Ishikawa (cell line): Measurements from ENCODE around the gene PXDC1.

ENCODE experiments used
- CEBPB ChIP-seq: IDR thresholded peaks from 2 replicates; pipeline ENCODE4 v1.6.1; 2012
- CREB1 ChIP-seq: IDR thresholded peaks from 2 replicates; pipeline ENCODE4 v1.6.1; 2012; ENCODE audit warnings: low read depth
- EGR1 ChIP-seq: IDR thresholded peaks from 2 replicates; pipeline ENCODE4 v1.6.1; 2012
- EP300 ChIP-seq: IDR thresholded peaks from 2 replicates; pipeline ENCODE4 v1.6.1; 2012; ENCODE audit warnings: borderline replicate concordance
- FOXM1 ChIP-seq: IDR thresholded peaks from 2 replicates; pipeline ENCODE4 v1.6.1; 2012; ENCODE audit warnings: low read depth, borderline replicate concordance
- MAX ChIP-seq: IDR thresholded peaks from 2 replicates; pipeline ENCODE4 v1.6.1; 2012
- NFIC ChIP-seq: IDR thresholded peaks from 2 replicates; pipeline ENCODE4 v1.6.1; 2012
- RAD21 ChIP-seq: IDR thresholded peaks from 2 replicates; pipeline ENCODE4 v1.6.1; 2012; ENCODE audit warnings: low read depth
- REST ChIP-seq: IDR thresholded peaks from 2 replicates; pipeline ENCODE4 v1.6.1; 2012; ENCODE audit warnings: low read depth, mild to moderate bottlenecking
- TAF1 ChIP-seq: IDR thresholded peaks from 2 replicates; pipeline ENCODE4 v1.6.1; 2012; ENCODE audit warnings: low read depth, mild to moderate bottlenecking
- TCF12 ChIP-seq: IDR thresholded peaks from 2 replicates; pipeline ENCODE4 v1.6.1; 2012; ENCODE audit warnings: low read depth
- TEAD4 ChIP-seq: IDR thresholded peaks from 2 replicates; pipeline ENCODE4 v1.6.1; 2012
- USF1 ChIP-seq: IDR thresholded peaks from 2 replicates; pipeline ENCODE4 v1.6.1; 2012
- YY1 ChIP-seq: IDR thresholded peaks from 2 replicates; pipeline ENCODE4 v1.6.1; 2012; ENCODE audit warnings: low read depth
- ZBTB7A ChIP-seq: IDR thresholded peaks from 2 replicates; pipeline ENCODE4 v1.6.1; 2012; ENCODE audit warnings: low read depth

The PXDC1 gene

GRCh38 chr6:3795836-3796718, 44.6 kb upstream of the PXDC1 start:
- no peak for TF ChIP-seq RAD21
- no peak for TF ChIP-seq EP300
- TF ChIP-seq CEBPB: no peak
- no peak for TF ChIP-seq YY1
- TF ChIP-seq ZBTB7A: no peak

GRCh38 chr6:3794092-3794491, 42.6 kb upstream of the PXDC1 start:
- TF ChIP-seq TEAD4: no peak
- no peak for TF ChIP-seq TAF1
- no peak for TF ChIP-seq FOXM1
- no peak for TF ChIP-seq RAD21
- no peak for TF ChIP-seq USF1

- no peak for TF ChIP-seq EGR1
- no peak for TF ChIP-seq EP300
- no peak for TF ChIP-seq ZBTB7A
- no peak for TF ChIP-seq TCF12
- TF ChIP-seq RAD21: no peak
- TF ChIP-seq CEBPB: no peak
- no peak for TF ChIP-seq MAX
- TF ChIP-seq YY1: no peak
- no peak for TF ChIP-seq CREB1
- no peak for TF ChIP-seq USF1
- no peak for TF ChIP-seq FOXM1
- no peak for TF ChIP-seq REST
- no peak for TF ChIP-seq NFIC
- no peak for TF ChIP-seq TAF1
- TF ChIP-seq TEAD4: no peak
Observed at GRCh38 chr6:3793545-3793944, 42.0 kb upstream of the PXDC1 start.

- TF ChIP-seq TCF12 (no peak), YY1 (no peak), NFIC (no peak), CEBPB (no peak), ZBTB7A (no peak), FOXM1 (no peak), CREB1 (no peak), TEAD4 (no peak), EGR1 (no peak), MAX (no peak), USF1 (no peak), RAD21 (no peak), TAF1 (no peak), EP300 (no peak), REST (no peak)
Observed at GRCh38 chr6:3791526-3792203, 40.2 kb upstream of the PXDC1 start.

GRCh38 chr6:3789896-3790558, 38.5 kb upstream of the PXDC1 start:
- TF ChIP-seq ZBTB7A: no peak
- TF ChIP-seq RAD21: no peak
- no peak for TF ChIP-seq EP300
- TF ChIP-seq TAF1: no peak
- no peak for TF ChIP-seq CEBPB
- TF ChIP-seq CREB1: no peak
- no peak for TF ChIP-seq YY1
- no peak for TF ChIP-seq TCF12
- no peak for TF ChIP-seq MAX
- no peak for TF ChIP-seq USF1
- TF ChIP-seq NFIC: no peak
- TF ChIP-seq TEAD4: no peak
- no peak for TF ChIP-seq EGR1
